ENCODE data around the gene SYT3.

SYT3 gene

GRCh38 chr19:50661023-50661422 is 21.3 kb upstream of the SYT3 start:
- DNase-seq = no peak

- no peak for DNase-seq
Measured at GRCh38 chr19:50660088-50660366, 20.3 kb upstream of the SYT3 start.

GRCh38 chr19:50659318-50660087 is 19.8 kb upstream of the SYT3 start:
- DNase-seq = no peak

- DNase-seq = no peak
Measured at GRCh38 chr19:50658441-50659317, 19.0 kb upstream of the SYT3 start.

- DNase-seq = peak; percentile 11
Measured at GRCh38 chr19:50657712-50658440, 18.2 kb upstream of the SYT3 start.

- no peak for DNase-seq
Measured at GRCh38 chr19:50657222-50657669, 17.6 kb upstream of the SYT3 start.

GRCh38 chr19:50654882-50655281 is 15.2 kb upstream of the SYT3 start:
- DNase-seq = no peak

GRCh38 chr19:50652722-50653121 is 13.0 kb upstream of the SYT3 start:
- DNase-seq = no peak

- no peak for DNase-seq
Measured at GRCh38 chr19:50651174-50651573, 11.5 kb upstream of the SYT3 start.

GRCh38 chr19:50649433-50650391 is 10.0 kb upstream of the SYT3 start, which contains the start of gene C19orf81:
TSS of gene C19orf81 (plus strand) at chr19:50649445. CDS start at chr19:50649445, 0 bp downstream.
- DNase-seq = no peak

- no peak for DNase-seq
Measured at GRCh38 chr19:50648659-50649058, 9.0 kb upstream of the SYT3 start.

GRCh38 chr19:50647879-50648615 is 8.4 kb upstream of the SYT3 start:
- DNase-seq = no peak

GRCh38 chr19:50646074-50646807 is 6.6 kb upstream of the SYT3 start:
- DNase-seq = no peak

- no peak for DNase-seq
Measured at GRCh38 chr19:50645107-50645506, 5.4 kb upstream of the SYT3 start.

GRCh38 chr19:50644315-50644915 is 4.7 kb upstream of the SYT3 start:
- DNase-seq = no peak

- DNase-seq = no peak
Measured at GRCh38 chr19:50640368-50640767, 687 bp upstream of the SYT3 start.

- DNase-seq = no peak
Measured at GRCh38 chr19:50638600-50638999, 1.1 kb downstream of the SYT3 start.

- no peak for DNase-seq
Measured at GRCh38 chr19:50636317-50637085, 3.2 kb downstream of the SYT3 start.

- DNase-seq = no peak
Measured at GRCh38 chr19:50633973-50634372, 5.7 kb downstream of the SYT3 start.

- no peak for DNase-seq
Measured at GRCh38 chr19:50633359-50633758, 6.3 kb downstream of the SYT3 start.

Data from T1000 (cell line).